H1 (cell line): ENCODE data around the gene SPTB. TPM values are rescaled to one million over a fixed set of nuclear protein-coding genes. Genes with fewer than 3 reads are reported as not detected.
A peak's percentile ranks its signal among the peaks of the same experiment; 100 is the strongest.

Experiments
- CTCF ChIA-PET: fragments of 300-600 bp; sonication (Branson Sonifier 250); formaldehyde crosslinking; loops from one replicate; lab custom pipeline; 2021; ENCODE audit not compliant: partially characterized antibody; lab: Charles Lee
- POLR2A ChIA-PET: fragments of 300-600 bp; sonication (Branson Sonifier 250); formaldehyde crosslinking; loops from one replicate; lab custom pipeline; 2021; ENCODE audit warnings: inconsistent platforms; ENCODE audit not compliant: partially characterized antibody; lab: Charles Lee
- DNase-seq, 2 experiments: peaks; one replicate each; pipeline versions ENCODE4 v3.0.0 to v3.0.0-alpha.2; 2010 to 2022; ENCODE audit warnings: low spot score in 2 of 2, low read depth in 1 of 2, mixed read lengths in 1 of 2
- FAIRE-seq: peaks from 2 replicates; lab custom pipeline; 2011; peaks lifted over from hg19 to GRCh38; lab: Jason Lieb, UNC
- H2AFZ ChIP-seq: 2 replicates; pipeline ENCODE4 v1.8.1; 2012; ENCODE audit warnings: low read length, inconsistent platforms
- H2AK5ac ChIP-seq: 2 replicates; pipeline ENCODE4 v1.6.1; 2013; ENCODE audit warnings: low read depth, low read length
- H2BK120ac ChIP-seq: replicated peaks from 2 replicates; pipeline ENCODE3; 2013; ENCODE audit warnings: low read depth, low read length, inconsistent platforms
- H2BK12ac ChIP-seq: 2 replicates; pipeline ENCODE4 v1.6.1; 2013; ENCODE audit warnings: low read depth, low read length
- H2BK15ac ChIP-seq: 2 replicates; pipeline ENCODE4 v1.6.1; 2013; ENCODE audit warnings: low read length
- H2BK20ac ChIP-seq: 2 replicates; pipeline ENCODE4 v1.6.1; 2013; ENCODE audit warnings: low read length
- H2BK5ac ChIP-seq: 2 replicates; pipeline ENCODE4 v1.6.1; 2013; ENCODE audit warnings: low read depth, low read length
- H3K14ac ChIP-seq: 2 replicates; pipeline ENCODE4 v1.6.1; 2013; ENCODE audit warnings: inconsistent platforms; ENCODE audit not compliant: insufficient read length
- H3K18ac ChIP-seq: 2 replicates; pipeline ENCODE4 v1.6.1; 2013; ENCODE audit warnings: low read length; ENCODE audit errors: extremely low read depth
- H3K23ac ChIP-seq: 2 replicates; pipeline ENCODE4 v1.6.1; 2013; ENCODE audit warnings: inconsistent platforms; ENCODE audit not compliant: insufficient read length
- H3K23me2 ChIP-seq: 2 replicates; pipeline ENCODE4 v1.6.1; 2013; ENCODE audit warnings: low read depth, low read length
- H3K27ac ChIP-seq: 2 replicates; pipeline ENCODE4 v1.6.1; 2011; ENCODE audit warnings: low read depth, low read length, inconsistent platforms
- H3K27me3 ChIP-seq, 4 experiments: replicated peaks in 1 of 4; 1 replicate in 1 of 4; 2 replicates in 3 of 4; pipeline versions ENCODE4 v1.6.1 to v1.8.1; 2011 to 2013; ENCODE audit warnings: low read length in 3 of 4, mild to moderate bottlenecking in 3 of 4, inconsistent platforms in 2 of 4, mixed read lengths in 2 of 4, moderate library complexity in 1 of 4; ENCODE audit not compliant: control insufficient read depth in 3 of 4, insufficient read depth in 3 of 4; ENCODE audit errors: extremely low read depth in 1 of 4
- H3K36me3 ChIP-seq, 4 experiments: 2 replicates each; pipeline versions ENCODE4 v1.6.1 to v1.8.1; 2011 to 2013; ENCODE audit warnings: mild to moderate bottlenecking in 4 of 4, low read length in 3 of 4, moderate library complexity in 2 of 4, control low read depth in 1 of 4, inconsistent platforms in 1 of 4; ENCODE audit not compliant: insufficient read depth in 4 of 4, control insufficient read depth in 2 of 4
- H3K4ac ChIP-seq: replicated peaks from 2 replicates; pipeline ENCODE3; 2013; ENCODE audit warnings: low read length, low read depth, mixed read lengths, inconsistent platforms; ENCODE audit not compliant: insufficient read length
- H3K4me1 ChIP-seq, 4 experiments: replicated peaks in 1 of 4; 1 replicate in 1 of 4; 2 replicates in 3 of 4; pipeline versions ENCODE4 v1.6.1 to v1.8.1; 2011 to 2013; ENCODE audit warnings: low read length in 3 of 4, inconsistent platforms in 2 of 4, mixed read lengths in 1 of 4; ENCODE audit not compliant: insufficient read depth in 4 of 4, control insufficient read depth in 3 of 4
- H3K4me2 ChIP-seq, 2 experiments: 2 replicates each; pipeline versions ENCODE4 v1.6.1 to v1.8.1; 2011 to 2013; ENCODE audit warnings: low read depth in 2 of 2, low read length in 2 of 2, control low read depth in 1 of 2, inconsistent platforms in 1 of 2, mild to moderate bottlenecking in 1 of 2; ENCODE audit not compliant: insufficient read depth in 1 of 2
- H3K4me3 ChIP-seq, 4 experiments: fragments of 200-600, 300-600 bp in 1 of 4; sonication (generic), shearing (Covaris generic), sonication (Bioruptor Twin) in 1 of 4; 2 replicates each; pipeline versions ENCODE4 v1.5.1 to v1.8.1; 2011 to 2016; ENCODE audit warnings: low read length in 4 of 4, low read depth in 3 of 4, control low read depth in 2 of 4, inconsistent platforms in 2 of 4, mild to moderate bottlenecking in 2 of 4, mixed read lengths in 1 of 4, moderate library complexity in 1 of 4; ENCODE audit not compliant: insufficient read depth in 2 of 4; ENCODE audit errors: extremely low read depth in 1 of 4
- H3K56ac ChIP-seq: replicated peaks from 2 replicates; pipeline ENCODE3; 2013; ENCODE audit warnings: low read depth, mild to moderate bottlenecking, mixed read lengths, low read length, inconsistent platforms; ENCODE audit not compliant: insufficient read length
- H3K79me1 ChIP-seq: 2 replicates; pipeline ENCODE4 v1.6.1; 2013; ENCODE audit warnings: low read depth, low read length, control low read depth
- H3K79me2 ChIP-seq, 2 experiments: 2 replicates each; pipeline versions ENCODE4 v1.6.1 to v1.8.1; 2012 to 2013; ENCODE audit warnings: low read length in 2 of 2, mild to moderate bottlenecking in 2 of 2, inconsistent platforms in 1 of 2; ENCODE audit not compliant: insufficient read depth in 2 of 2, control insufficient read depth in 1 of 2
- H3K9ac ChIP-seq, 4 experiments: replicated peaks in 1 of 4; 1 replicate in 1 of 4; 2 replicates in 3 of 4; pipeline versions ENCODE4 v1.6.1 to v1.8.1; 2011 to 2013; ENCODE audit warnings: low read depth in 3 of 4, low read length in 3 of 4, control low read depth in 2 of 4, mild to moderate bottlenecking in 2 of 4, moderate library complexity in 2 of 4, inconsistent platforms in 1 of 4; ENCODE audit errors: extremely low read depth in 1 of 4
- H3K9me3 ChIP-seq, 2 experiments: 2 replicates each; pipeline versions ENCODE4 v1.6.1 to v1.8.1; 2012 to 2013; ENCODE audit warnings: mild to moderate bottlenecking in 2 of 2, moderate library complexity in 2 of 2, control low read depth in 1 of 2, inconsistent platforms in 1 of 2, low read depth in 1 of 2, low read length in 1 of 2, mixed read lengths in 1 of 2; ENCODE audit not compliant: insufficient read depth in 2 of 2
- H4K20me1 ChIP-seq, 2 experiments: replicated peaks in 1 of 2; 2 replicates each; pipeline versions ENCODE3 to v1.8.1; 2011 to 2013; ENCODE audit warnings: inconsistent platforms in 2 of 2, low read length in 2 of 2, mild to moderate bottlenecking in 1 of 2; ENCODE audit not compliant: insufficient read depth in 2 of 2, control insufficient read depth in 1 of 2
- H4K5ac ChIP-seq: 2 replicates; pipeline ENCODE4 v1.6.1; 2013; ENCODE audit warnings: low read length, low read depth, mixed read lengths, inconsistent platforms; ENCODE audit not compliant: insufficient read length
- H4K8ac ChIP-seq: 2 replicates; pipeline ENCODE4 v1.8.0; 2013; ENCODE audit warnings: mild to moderate bottlenecking, moderate library complexity, low read length, inconsistent platforms; ENCODE audit not compliant: insufficient read depth; ENCODE audit errors: extremely low read depth
- H4K91ac ChIP-seq: replicated peaks from 2 replicates; pipeline ENCODE3; 2013; ENCODE audit warnings: low read length, mixed read lengths, inconsistent platforms; ENCODE audit not compliant: insufficient read length
- WGBS, 2 experiments: shearing (Covaris generic) in 1 of 2; methylation state at CpG; one replicate each; pipeline versions ENCODE4 v1.1.6 to v1.1.7; 2013 to 2015; ENCODE audit warnings: low lambda C conversion rate in 2 of 2, mixed read lengths in 2 of 2, inconsistent platforms in 1 of 2, low coverage in 1 of 2, missing lambda C conversion rate in 1 of 2; ENCODE audit not compliant: insufficient replicate concordance in 2 of 2, insufficient coverage in 1 of 2, insufficient read length in 1 of 2; ENCODE audit errors: extremely low coverage in 1 of 2, missing lambda C conversion rate in 1 of 2; 5-methylcytosine and 5-hydroxymethylcytosine counted together
- polyA plus RNA-seq, 7 experiments: library from polyadenylated mRNA; depleted of rRNA in 3 of 7; stranded (reverse) in 5 of 7; unstranded in 2 of 7; fragments of >200 nt in 5 of 7; fragments of 200-250 nt in 2 of 7; gene quantifications; 1 replicate in 5 of 7; 2 replicates in 1 of 7; 4 replicates in 1 of 7; pipeline versions ENCODE4 v1.2.1 to v1.2.3, GENCODE V29; 2011 to 2013; ENCODE audit warnings: missing spikeins in 2 of 7, mixed read lengths in 2 of 7
- total RNA-seq: library from RNA; stranded (reverse); fragmentation: NEBNext Ultra II Directional; extraction: Animal tissue kit (Norgen Biotek cat#: 25700); gene quantifications from 2 replicates; pipeline ENCODE4 v1.2.1, GENCODE V29; 2021
- TF ChIP-seq, protein P1 (sequence below), 3 experiments: IDR thresholded peaks; 1 replicate in 2 of 3; 2 replicates in 1 of 3; pipeline versions ENCODE4 v1.5.1 to v1.6.1; 2011; ENCODE audit warnings: low read length in 3 of 3, mild to moderate bottlenecking in 3 of 3, inconsistent platforms in 2 of 3, low read depth in 1 of 3, moderate library complexity in 1 of 3; ENCODE audit not compliant: insufficient read depth in 1 of 3; ENCODE audit errors: control extremely low read depth in 1 of 3

Gene SPTB
- total and polyA plus RNA-seq, 2 of the 8 experiments (the other 6 are each of a cell fraction or from before 2014, with no cell fraction given) = 0.30 to 2.4 TPM

DNA sequence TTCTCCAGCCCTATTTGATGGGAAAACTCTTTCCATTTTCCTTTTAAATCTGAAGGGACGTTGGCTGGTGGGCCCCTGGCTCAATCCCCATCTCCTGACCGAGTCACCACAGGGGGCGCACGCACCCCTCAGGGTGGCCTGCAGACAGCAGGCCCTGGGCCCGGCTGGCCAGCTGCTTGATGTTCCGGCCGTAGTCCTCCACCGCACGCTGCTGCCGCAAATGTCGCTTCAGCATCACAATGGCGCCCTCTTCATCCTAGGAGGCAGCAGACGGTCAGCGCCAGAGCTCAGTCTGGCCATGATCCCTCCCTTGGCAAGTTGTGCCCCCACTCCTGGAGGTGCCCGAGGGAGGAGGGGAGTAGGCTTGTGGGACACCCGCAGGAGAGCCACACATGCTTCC is 105.4 kb downstream of the SPTB start:
- TF ChIP-seq, protein P1, sequence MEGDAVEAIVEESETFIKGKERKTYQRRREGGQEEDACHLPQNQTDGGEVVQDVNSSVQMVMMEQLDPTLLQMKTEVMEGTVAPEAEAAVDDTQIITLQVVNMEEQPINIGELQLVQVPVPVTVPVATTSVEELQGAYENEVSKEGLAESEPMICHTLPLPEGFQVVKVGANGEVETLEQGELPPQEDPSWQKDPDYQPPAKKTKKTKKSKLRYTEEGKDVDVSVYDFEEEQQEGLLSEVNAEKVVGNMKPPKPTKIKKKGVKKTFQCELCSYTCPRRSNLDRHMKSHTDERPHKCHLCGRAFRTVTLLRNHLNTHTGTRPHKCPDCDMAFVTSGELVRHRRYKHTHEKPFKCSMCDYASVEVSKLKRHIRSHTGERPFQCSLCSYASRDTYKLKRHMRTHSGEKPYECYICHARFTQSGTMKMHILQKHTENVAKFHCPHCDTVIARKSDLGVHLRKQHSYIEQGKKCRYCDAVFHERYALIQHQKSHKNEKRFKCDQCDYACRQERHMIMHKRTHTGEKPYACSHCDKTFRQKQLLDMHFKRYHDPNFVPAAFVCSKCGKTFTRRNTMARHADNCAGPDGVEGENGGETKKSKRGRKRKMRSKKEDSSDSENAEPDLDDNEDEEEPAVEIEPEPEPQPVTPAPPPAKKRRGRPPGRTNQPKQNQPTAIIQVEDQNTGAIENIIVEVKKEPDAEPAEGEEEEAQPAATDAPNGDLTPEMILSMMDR (IDR thresholded peaks at IDR 0.05; ENCODE audit: control extremely low read depth in 1 of 3, insufficient read depth in 1 of 3, low read depth in 1 of 3, low read length in 3 of 3) = no peak
- CTCF ChIA-PET = interaction anchor here (1.0 to 9.1 kb wide), 14 partner anchors 8 to 138 kb away, joined by 3 to 96 read pairs (median 9); no protein-coding TSS in a partner anchor
- H3K4me2 ChIP-seq = no peak overlapping the region

More for the DNA sequence above, 105.4 kb downstream of the SPTB start:
- H2BK15ac ChIP-seq = no peak overlapping the region
- H3K4me3 ChIP-seq = no peak overlapping the region
- no peak overlapping the region for H2BK12ac ChIP-seq
- no peak for DNase-seq
- H3K9ac ChIP-seq = no peak overlapping the region
- no peak overlapping the region for H2BK20ac ChIP-seq
- H3K56ac ChIP-seq = no peak overlapping the region
- no peak overlapping the region for H3K27ac ChIP-seq
- H4K91ac ChIP-seq = no peak overlapping the region
- H3K79me1 ChIP-seq = no peaks in the 10 kb centered on the region
- H3K23me2 ChIP-seq = no peaks in the 10 kb centered on the region
- no peaks in the 10 kb centered on the region for H4K20me1 ChIP-seq
- FAIRE-seq = no peak
- 92% methylated on average over 16 of the region's 16 CpGs; no CpG with 5 or more reads in 1 of the 2 experiments for WGBS, 2 experiments
- peaks cover 15 to 26% of the 10 kb centered on the region in 2 experiments for H3K9me3 ChIP-seq
- no peak overlapping the region for H3K4ac ChIP-seq
- no peaks in the 10 kb centered on the region for H3K4me1 ChIP-seq
- H3K14ac ChIP-seq = no peak overlapping the region
- H2BK5ac ChIP-seq = no peak overlapping the region
- no peaks in the 10 kb centered on the region for H3K79me2 ChIP-seq
- peak overlapping the region; percentile 62; the same call in 1 of the 2 replicates for H4K8ac ChIP-seq
- H3K18ac ChIP-seq = no peak overlapping the region
- H3K23ac ChIP-seq = no peak overlapping the region
- no peak overlapping the region for H4K5ac ChIP-seq
- no peak overlapping the region for H2AK5ac ChIP-seq
- H3K27me3 ChIP-seq = no peaks in the 10 kb centered on the region
- no peak overlapping the region for H2AFZ ChIP-seq
- no peak overlapping the region for H2BK120ac ChIP-seq
- POLR2A ChIA-PET = interaction anchor here (0.6 kb wide), 1 partner anchor 228 kb away, joined by 4 read pairs; no protein-coding TSS in a partner anchor
- H3K36me3 ChIP-seq = no peaks in the 10 kb centered on the region
